GM12892 (cell line): ENCODE data around the gene FAM83D.
A peak's percentile ranks its signal among the peaks of the same experiment; 100 is the strongest.

Experiments used
- POLR2A ChIP-seq: IDR thresholded peaks from 2 replicates; pipeline ENCODE4 v1.6.1; 2011; ENCODE audit warnings: low read depth, low read length, control low read depth
- POLR2AphosphoS5 ChIP-seq: IDR thresholded peaks from 2 replicates; pipeline ENCODE4 v1.6.1; 2011; ENCODE audit warnings: low read depth, low read length, control low read depth
- TAF1 ChIP-seq: IDR thresholded peaks from 2 replicates; pipeline ENCODE4 v1.6.1; 2011; ENCODE audit warnings: low read depth, mild to moderate bottlenecking, control low read depth, low read length, borderline replicate concordance

DNA sequence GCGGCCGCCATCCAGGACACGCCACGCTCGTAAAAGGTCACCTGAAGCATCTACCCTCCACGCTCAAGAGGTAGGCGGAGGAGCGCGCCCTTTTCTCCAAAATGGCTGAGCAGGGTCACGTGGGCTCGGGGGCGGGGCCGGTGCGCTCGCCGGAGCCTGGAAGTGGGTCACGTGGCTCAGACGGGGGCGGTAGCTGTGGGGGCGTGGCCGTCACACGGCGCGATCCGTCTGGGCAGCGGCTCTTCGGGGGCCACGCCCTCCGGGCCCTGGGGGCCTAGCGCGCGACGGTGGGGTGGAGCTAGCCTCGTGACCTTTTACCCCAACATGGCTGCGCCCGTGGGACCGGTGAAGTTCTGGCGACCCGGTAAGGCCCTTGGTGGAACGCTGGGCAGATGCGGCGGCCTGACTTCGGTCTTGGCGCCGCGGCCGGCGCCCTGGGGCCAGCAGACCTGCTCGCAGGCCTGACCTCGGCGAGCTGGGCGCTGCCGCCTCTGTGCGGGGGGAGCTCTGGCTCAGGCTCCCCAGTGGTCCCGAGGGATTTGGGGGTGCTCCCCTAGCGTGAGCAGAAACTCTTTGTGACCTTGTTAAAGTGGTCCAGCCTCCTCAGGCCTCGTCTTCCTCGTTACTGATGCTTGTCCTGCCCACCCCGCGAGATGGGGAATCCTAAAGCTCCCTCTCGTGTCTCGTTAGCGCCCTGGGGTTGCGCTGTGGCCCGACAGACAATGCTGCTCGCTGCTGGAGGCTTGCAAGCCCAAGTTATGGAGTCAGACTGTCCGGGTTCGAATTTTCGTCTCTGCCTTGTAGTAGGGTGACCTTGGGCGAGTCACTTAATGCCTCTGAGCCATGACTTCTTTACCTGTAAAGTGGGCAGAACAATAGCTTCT is 36.1 kb downstream of the FAM83D start, which contains the start of gene DHX35:
- peak; percentile 71 for TF ChIP-seq POLR2AphosphoS5
- peak; percentile 84; the same call in 1 of the 2 replicates for TF ChIP-seq POLR2A
- TF ChIP-seq TAF1 = peak; percentile 52; the same call in 1 of the 2 replicates
